Vagina (tissue), 2 donors: ENCODE results near the gene LRIT2. TPM values are rescaled to one million over a fixed set of nuclear protein-coding genes. Genes with fewer than 3 reads are reported as not detected.

Experiments
- DNase-seq, 2 donors: peaks; one replicate each; pipeline ENCODE4 v3.0.0-alpha.2; 2017; ENCODE audit errors: extremely low spot score in 2 of 2
- H3K27ac ChIP-seq: fragments of 200-600 bp; sonication (generic); one replicate; pipeline ENCODE4 v1.5.1; 2019
- H3K27me3 ChIP-seq: fragments of 200-600 bp; sonication (generic); one replicate; pipeline ENCODE4 v1.5.1; 2019
- H3K36me3 ChIP-seq, 2 donors: fragments of 200-600 bp; sonication (generic); one replicate each; pipeline ENCODE4 v1.5.1; 2017 to 2019
- H3K4me1 ChIP-seq: fragments of 200-600 bp; sonication (generic); one replicate; pipeline ENCODE4 v1.5.1; 2019
- H3K4me3 ChIP-seq, 2 donors: fragments of 200-600 bp; sonication (generic); 1 replicate in 1 of 2; 2 replicates in 1 of 2; pipeline ENCODE4 v1.5.1; 2016 to 2019
- H3K9me3 ChIP-seq: fragments of 200-600 bp; sonication (generic); one replicate; pipeline ENCODE4 v1.5.1; 2019
- POLR2A ChIP-seq, 2 donors: fragments of 450-650 bp; IDR thresholded peaks; one replicate each; pipeline ENCODE4 v1.6.1; 2017; ENCODE audit warnings: antibody characterized with exemption in 2 of 2, mild to moderate bottlenecking in 2 of 2, moderate library complexity in 2 of 2
- POLR2AphosphoS5 ChIP-seq, 2 donors: sonication (generic); formaldehyde crosslinking; IDR thresholded peaks; one replicate each; pipeline ENCODE4 v1.9.0; 2017; ENCODE audit warnings: antibody characterized with exemption in 2 of 2, mild to moderate bottlenecking in 2 of 2, low read depth in 1 of 2; ENCODE audit not compliant: insufficient read depth in 1 of 2
- intact Hi-C: fragments of 100-400 bp; cut with DNase I; formaldehyde crosslinking; loops from one replicate; pipeline ENCODE4 v1.15.1; 2023
- total RNA-seq: library from RNA; depleted of rRNA; stranded (reverse); fragments of >200 nt; gene quantifications from one replicate; pipeline ENCODE4 v1.2.3, GENCODE V29; 2016
- TF ChIP-seq, protein P1 (sequence below), 3 experiments: fragments of 450-650 bp in 2 of 3; fragments of 200-600 bp in 1 of 3; sonication (generic) in 1 of 3; IDR thresholded peaks; one replicate each; pipeline ENCODE4 v1.5.1; 2017 to 2019; ENCODE audit warnings: antibody characterized with exemption in 3 of 3, mild to moderate bottlenecking in 2 of 3, moderate library complexity in 2 of 3

The LRIT2 gene
- total RNA-seq, 1 donor from 2014 or later = not detected

- intact Hi-C loops = no loop called here
- Histone ChIP-seq H3K4me1 (peaks cover 16% of the 10 kb centered on the region), H3K9me3 (no peaks in the 10 kb centered on the region), H3K4me3 (peak within 1 kb of the TSS; percentile 42 to 43), H3K27me3 (no peaks in the 10 kb centered on the region), H3K27ac (no peak within 1 kb of the TSS), H3K36me3 (no peaks in the 10 kb centered on the region)
- no peak for DNase-seq
- no peak for TF ChIP-seq POLR2A (IDR thresholded peaks at IDR 0.05)
- TF ChIP-seq, protein P1, sequence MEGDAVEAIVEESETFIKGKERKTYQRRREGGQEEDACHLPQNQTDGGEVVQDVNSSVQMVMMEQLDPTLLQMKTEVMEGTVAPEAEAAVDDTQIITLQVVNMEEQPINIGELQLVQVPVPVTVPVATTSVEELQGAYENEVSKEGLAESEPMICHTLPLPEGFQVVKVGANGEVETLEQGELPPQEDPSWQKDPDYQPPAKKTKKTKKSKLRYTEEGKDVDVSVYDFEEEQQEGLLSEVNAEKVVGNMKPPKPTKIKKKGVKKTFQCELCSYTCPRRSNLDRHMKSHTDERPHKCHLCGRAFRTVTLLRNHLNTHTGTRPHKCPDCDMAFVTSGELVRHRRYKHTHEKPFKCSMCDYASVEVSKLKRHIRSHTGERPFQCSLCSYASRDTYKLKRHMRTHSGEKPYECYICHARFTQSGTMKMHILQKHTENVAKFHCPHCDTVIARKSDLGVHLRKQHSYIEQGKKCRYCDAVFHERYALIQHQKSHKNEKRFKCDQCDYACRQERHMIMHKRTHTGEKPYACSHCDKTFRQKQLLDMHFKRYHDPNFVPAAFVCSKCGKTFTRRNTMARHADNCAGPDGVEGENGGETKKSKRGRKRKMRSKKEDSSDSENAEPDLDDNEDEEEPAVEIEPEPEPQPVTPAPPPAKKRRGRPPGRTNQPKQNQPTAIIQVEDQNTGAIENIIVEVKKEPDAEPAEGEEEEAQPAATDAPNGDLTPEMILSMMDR (IDR thresholded peaks at IDR 0.05) = no peak
- no peak for TF ChIP-seq POLR2AphosphoS5 (IDR thresholded peaks at IDR 0.05; ENCODE audit: insufficient read depth in 1 of 2, low read depth in 1 of 2)
Observed at GRCh38 chr10:84194424-84195043, 30.8 kb downstream of the LRIT2 start, which contains the start of gene CDHR1. Gene CDHR1, plus strand, starts transcription at chr10:84194537. Its CDS starts 224 bp downstream, at chr10:84194761.

GRCh38 chr10:84193846-84194423, 31.4 kb downstream of the LRIT2 start:
- Histone ChIP-seq H3K4me3 (peak overlapping the region; percentile 42 to 43), H3K36me3 (no peaks in the 10 kb centered on the region), H3K27me3 (no peaks in the 10 kb centered on the region), H3K9me3 (no peaks in the 10 kb centered on the region), H3K27ac (no peak overlapping the region), H3K4me1 (peaks cover 16% of the 10 kb centered on the region)
- intact Hi-C loops = no loop called here
- DNase-seq = no peak
- TF ChIP-seq, protein P1 (IDR thresholded peaks at IDR 0.05) = no peak
- TF ChIP-seq POLR2AphosphoS5 (IDR thresholded peaks at IDR 0.05; ENCODE audit: insufficient read depth in 1 of 2, low read depth in 1 of 2) (no peak), POLR2A (IDR thresholded peaks at IDR 0.05) (no peak)

DNA sequence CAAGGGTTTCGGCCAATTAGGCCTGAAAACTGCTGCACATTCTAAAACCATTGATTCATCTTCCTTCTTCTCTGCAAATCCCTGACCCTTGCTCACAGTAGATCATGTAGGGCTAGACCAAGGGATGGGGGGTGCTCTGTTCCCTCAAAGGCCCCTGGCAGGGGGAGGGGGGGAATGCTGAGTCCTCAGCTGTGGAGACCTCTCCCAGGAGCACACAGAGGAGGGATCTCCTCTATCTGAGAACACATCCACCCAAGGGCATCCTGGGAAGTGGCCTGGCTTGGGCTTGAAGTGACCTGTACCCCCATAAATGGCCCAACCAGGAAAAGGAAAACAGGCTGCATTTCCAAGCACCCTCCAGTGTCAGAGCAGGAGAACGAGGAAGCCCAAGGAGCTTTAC, 32.0 kb downstream of the LRIT2 start:
- TF ChIP-seq, protein P1 (IDR thresholded peaks at IDR 0.05) = no peak
- TF ChIP-seq POLR2AphosphoS5 (IDR thresholded peaks at IDR 0.05; ENCODE audit: insufficient read depth in 1 of 2, low read depth in 1 of 2) (no peak), POLR2A (IDR thresholded peaks at IDR 0.05) (no peak)
- Histone ChIP-seq H3K9me3 (no peaks in the 10 kb centered on the region), H3K4me1 (peaks cover 16% of the 10 kb centered on the region), H3K27ac (no peak overlapping the region), H3K27me3 (no peaks in the 10 kb centered on the region), H3K4me3 (no peak overlapping the region), H3K36me3 (no peaks in the 10 kb centered on the region)
- intact Hi-C loops = no loop called here
- no peak for DNase-seq

GRCh38 chr10:84191106-84191505, 34.2 kb downstream of the LRIT2 start:
- Histone ChIP-seq H3K27ac (no peak overlapping the region), H3K27me3 (no peaks in the 10 kb centered on the region), H3K4me3 (no peak overlapping the region), H3K36me3 (no peaks in the 10 kb centered on the region), H3K4me1 (peaks cover 16% of the 10 kb centered on the region), H3K9me3 (no peaks in the 10 kb centered on the region)
- intact Hi-C loops = no loop called here
- TF ChIP-seq, protein P1 (IDR thresholded peaks at IDR 0.05) = no peak
- TF ChIP-seq POLR2AphosphoS5 (IDR thresholded peaks at IDR 0.05; ENCODE audit: insufficient read depth in 1 of 2, low read depth in 1 of 2) (no peak), POLR2A (IDR thresholded peaks at IDR 0.05) (no peak)
- DNase-seq = no peak

- no peak overlapping the region for H3K4me3 ChIP-seq
- DNase-seq = no peak
- H3K27ac ChIP-seq = no peak overlapping the region
- no peaks in the 10 kb centered on the region for H3K9me3 ChIP-seq
- no peaks in the 10 kb centered on the region for H3K36me3 ChIP-seq
- H3K27me3 ChIP-seq = no peaks in the 10 kb centered on the region
- H3K4me1 ChIP-seq = peaks cover 16% of the 10 kb centered on the region
- no peak for TF ChIP-seq POLR2A (IDR thresholded peaks at IDR 0.05)
- TF ChIP-seq POLR2AphosphoS5 (IDR thresholded peaks at IDR 0.05; ENCODE audit: insufficient read depth in 1 of 2, low read depth in 1 of 2) = no peak
- TF ChIP-seq, protein P1 (IDR thresholded peaks at IDR 0.05) = no peak
- intact Hi-C loops = no loop called here
Observed at GRCh38 chr10:84190621-84191020, 34.7 kb downstream of the LRIT2 start.
